Skeletal muscle tissue (tissue), 4 donors: ENCODE results near the gene FKBP7. TPM values are rescaled to one million over a fixed set of nuclear protein-coding genes. Genes with fewer than 3 reads are reported as not detected.

ENCODE experiments used
- H3K27ac ChIP-seq: one replicate; pipeline ENCODE4 v1.7.0; 2013; ENCODE audit warnings: mild to moderate bottlenecking, low read depth, low read length, inconsistent platforms
- H3K27me3 ChIP-seq, 3 donors: one replicate each; pipeline ENCODE4 v1.7.0; 2013; ENCODE audit warnings: low read length in 3 of 3; ENCODE audit not compliant: control insufficient read depth in 3 of 3, insufficient read depth in 3 of 3
- H3K36me3 ChIP-seq, 3 donors: one replicate each; pipeline ENCODE4 v1.7.0; 2013; ENCODE audit warnings: low read length in 3 of 3; ENCODE audit not compliant: control insufficient read depth in 3 of 3, insufficient read depth in 3 of 3
- H3K4me1 ChIP-seq, 3 donors: one replicate each; pipeline ENCODE4 v1.7.0; 2013; ENCODE audit warnings: low read length in 3 of 3, mild to moderate bottlenecking in 3 of 3; ENCODE audit not compliant: control insufficient read depth in 3 of 3, insufficient read depth in 3 of 3
- H3K4me3 ChIP-seq, 3 donors: one replicate each; pipeline ENCODE4 v1.7.0; 2013; ENCODE audit warnings: low read length in 3 of 3
- H3K9ac ChIP-seq, 3 donors: one replicate each; pipeline ENCODE4 v1.7.0; 2013; ENCODE audit warnings: low read length in 3 of 3, mild to moderate bottlenecking in 3 of 3, moderate library complexity in 2 of 3, low read depth in 1 of 3
- H3K9me3 ChIP-seq, 3 donors: one replicate each; pipeline ENCODE4 v1.7.0; 2013; ENCODE audit warnings: low read length in 3 of 3; ENCODE audit not compliant: control insufficient read depth in 3 of 3
- total RNA-seq: library from RNA; depleted of rRNA; stranded (reverse); fragments of >200 nt; gene quantifications from one replicate; pipeline ENCODE4 v1.2.3, GENCODE V29; 2014
- donor health status: Osteomylitis.

Gene FKBP7
- total RNA-seq, 1 donor from 2014 or later: 35.0 TPM

- Histone ChIP-seq H3K9ac (no peak overlapping the region), H3K4me3 (no peak overlapping the region), H3K27ac (peak overlapping the region; percentile 97)
Measured at GRCh38 chr2:178452334-178452733, 26.1 kb downstream of the FKBP7 start.

GRCh38 chr2:178450774-178451525, 27.4 kb downstream of the FKBP7 start, which contains the start of the genes PJVK and PRKRA:
Gene PJVK (plus strand): TSS chr2:178451378. CDS start chr2:178453410, 2,032 bp downstream.
Gene PRKRA (minus strand): TSS chr2:178451175. CDS start chr2:178451030, 145 bp downstream.
- Histone ChIP-seq H3K27ac (peak within 1 kb of the TSS; percentile 97), H3K4me1 (peaks cover 13 to 37% (median 21%) of the 10 kb centered on the region in 3 donors), H3K36me3 (peaks cover 3 to 22% (median 21%) of the 10 kb centered on the region in 3 donors), H3K9me3 (no peaks in the 10 kb centered on the region), H3K27me3 (no peaks in the 10 kb centered on the region), H3K4me3 (peak within 1 kb of the TSS; percentile 86 to 88 (median 86)), H3K9ac (peak within 1 kb of the TSS; percentile 96 to 100 (median 98))

More at GRCh38 chr2:178452334-178452733, 26.1 kb downstream of the FKBP7 start:
- Histone ChIP-seq H3K4me1 (peaks cover 13 to 37% (median 21%) of the 10 kb centered on the region in 3 donors), H3K36me3 (peaks cover 0 to 13% (median 12%) of the 10 kb centered on the region in 3 donors), H3K9me3 (no peaks in the 10 kb centered on the region), H3K27me3 (no peaks in the 10 kb centered on the region)

GRCh38 chr2:178450524-178450773, 28.0 kb downstream of the FKBP7 start:
- Histone ChIP-seq H3K9ac (peak overlapping the region; percentile 88 to 96 (median 93)), H3K4me1 (peaks cover 13 to 37% (median 21%) of the 10 kb centered on the region in 3 donors), H3K4me3 (peak overlapping the region; percentile 78 to 88 (median 86)), H3K27me3 (no peaks in the 10 kb centered on the region), H3K27ac (peak overlapping the region; percentile 97), H3K9me3 (no peaks in the 10 kb centered on the region), H3K36me3 (peaks cover 4 to 26% (median 23%) of the 10 kb centered on the region in 3 donors)

- peak overlapping the region; percentile 88 to 96 (median 93) for H3K9ac ChIP-seq
- H3K27ac ChIP-seq: peak overlapping the region; percentile 97
- no peaks in the 10 kb centered on the region for H3K27me3 ChIP-seq
- H3K4me3 ChIP-seq: peak overlapping the region; percentile 78 to 88 (median 86)
- H3K36me3 ChIP-seq: peaks cover 5 to 31% (median 27%) of the 10 kb centered on the region in 3 donors
- peaks cover 13 to 37% (median 21%) of the 10 kb centered on the region in 3 donors for H3K4me1 ChIP-seq
- H3K9me3 ChIP-seq: no peaks in the 10 kb centered on the region
Measured at GRCh38 chr2:178449700-178450523, 28.5 kb downstream of the FKBP7 start.

GRCh38 chr2:178448968-178449661, 29.3 kb downstream of the FKBP7 start:
- H3K27me3 ChIP-seq: no peaks in the 10 kb centered on the region
- peaks cover 13 to 37% (median 21%) of the 10 kb centered on the region in 3 donors for H3K4me1 ChIP-seq
- peak overlapping the region in 1 of 3 donors; percentile 88 for H3K9ac ChIP-seq
- H3K36me3 ChIP-seq: peaks cover 5 to 38% (median 32%) of the 10 kb centered on the region in 3 donors
- peak overlapping the region in 2 of 3 donors; percentile 78 to 88 for H3K4me3 ChIP-seq
- H3K27ac ChIP-seq: peak overlapping the region; percentile 97
- no peaks in the 10 kb centered on the region for H3K9me3 ChIP-seq

GRCh38 chr2:178441426-178441825, 37.0 kb downstream of the FKBP7 start:
- H3K4me3 ChIP-seq: no peak overlapping the region
- H3K9ac ChIP-seq: no peak overlapping the region
- H3K27ac ChIP-seq: no peak overlapping the region
- H3K27me3 ChIP-seq: no peaks in the 10 kb centered on the region
- H3K36me3 ChIP-seq: peaks cover 25 to 65% (median 58%) of the 10 kb centered on the region in 3 donors
- no peaks in the 10 kb centered on the region for H3K4me1 ChIP-seq
- H3K9me3 ChIP-seq: no peaks in the 10 kb centered on the region

GRCh38 chr2:178436662-178437061, 41.7 kb downstream of the FKBP7 start:
- Histone ChIP-seq H3K9ac (no peak overlapping the region), H3K36me3 (peaks cover 25 to 73% (median 57%) of the 10 kb centered on the region in 3 donors), H3K4me1 (no peaks in the 10 kb centered on the region), H3K9me3 (no peaks in the 10 kb centered on the region), H3K27ac (no peak overlapping the region), H3K4me3 (no peak overlapping the region), H3K27me3 (no peaks in the 10 kb centered on the region)

- peaks cover 14 to 58% (median 46%) of the 10 kb centered on the region in 3 donors for H3K36me3 ChIP-seq
Measured at GRCh38 chr2:178429336-178429735, 49.1 kb downstream of the FKBP7 start.

GRCh38 chr2:178428396-178428806, 50.0 kb downstream of the FKBP7 start:
- no peaks in the 10 kb centered on the region for H3K9me3 ChIP-seq
- no peak overlapping the region for H3K4me3 ChIP-seq
- peaks cover 12 to 51% (median 41%) of the 10 kb centered on the region in 3 donors for H3K36me3 ChIP-seq
- H3K4me1 ChIP-seq: no peaks in the 10 kb centered on the region
- no peaks in the 10 kb centered on the region for H3K27me3 ChIP-seq
- no peak overlapping the region for H3K9ac ChIP-seq
- H3K27ac ChIP-seq: no peak overlapping the region

More at GRCh38 chr2:178429336-178429735, 49.1 kb downstream of the FKBP7 start:
- Histone ChIP-seq H3K9ac (no peak overlapping the region), H3K4me1 (no peaks in the 10 kb centered on the region), H3K27ac (no peak overlapping the region), H3K4me3 (no peak overlapping the region), H3K27me3 (no peaks in the 10 kb centered on the region), H3K9me3 (no peaks in the 10 kb centered on the region)
